ES-I3 (cell line): ENCODE results near the gene GART.
"Not testable (repeated sequence)": the region's sequence is repeated elsewhere in the genome, so short reads cannot be mapped to it uniquely, and the experiment has no call there.

Experiments
- H3K36me3 ChIP-seq: 2 replicates; pipeline ENCODE4 v1.6.1; 2013; ENCODE audit warnings: mild to moderate bottlenecking, low read length, control low read depth, moderate library complexity; ENCODE audit not compliant: insufficient read depth
- H3K4me1 ChIP-seq: 2 replicates; pipeline ENCODE4 v1.6.1; 2013; ENCODE audit warnings: mild to moderate bottlenecking, control low read depth, low read length; ENCODE audit not compliant: insufficient read depth
- H3K9ac ChIP-seq: 2 replicates; pipeline ENCODE4 v1.6.1; 2013; ENCODE audit warnings: low read depth, mild to moderate bottlenecking, low read length, moderate library complexity
- H3K9me3 ChIP-seq: 2 replicates; pipeline ENCODE4 v1.6.1; 2013; ENCODE audit warnings: mild to moderate bottlenecking, low read length, moderate library complexity; ENCODE audit not compliant: control insufficient read depth, insufficient read depth

GART gene

DNA sequence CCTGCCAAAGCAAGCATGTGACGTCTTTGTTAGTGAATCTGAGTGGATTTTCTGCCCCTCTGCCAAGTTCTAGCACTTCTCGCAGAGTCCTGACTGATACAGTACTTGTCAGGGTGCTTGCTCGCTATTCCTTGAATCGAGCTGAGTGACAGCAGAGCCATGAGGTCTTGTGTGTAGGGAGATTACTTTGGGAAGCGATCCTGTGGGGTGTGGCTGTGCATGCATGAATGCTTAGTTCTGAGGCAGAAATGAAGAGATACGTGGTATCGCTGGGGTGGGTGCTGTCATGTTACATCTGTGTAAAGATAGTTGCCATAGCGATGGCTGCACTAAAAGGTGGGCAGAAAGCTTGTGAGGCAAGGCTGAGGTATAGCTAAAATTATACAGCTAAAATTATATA is 31.1 kb downstream of the GART start:
- no peak overlapping the region for H3K9ac ChIP-seq
- H3K4me1 ChIP-seq = no peaks in the 10 kb centered on the region
- H3K9me3 ChIP-seq = no peaks in the 10 kb centered on the region
- peaks cover 48% of the 10 kb centered on the region for H3K36me3 ChIP-seq

DNA sequence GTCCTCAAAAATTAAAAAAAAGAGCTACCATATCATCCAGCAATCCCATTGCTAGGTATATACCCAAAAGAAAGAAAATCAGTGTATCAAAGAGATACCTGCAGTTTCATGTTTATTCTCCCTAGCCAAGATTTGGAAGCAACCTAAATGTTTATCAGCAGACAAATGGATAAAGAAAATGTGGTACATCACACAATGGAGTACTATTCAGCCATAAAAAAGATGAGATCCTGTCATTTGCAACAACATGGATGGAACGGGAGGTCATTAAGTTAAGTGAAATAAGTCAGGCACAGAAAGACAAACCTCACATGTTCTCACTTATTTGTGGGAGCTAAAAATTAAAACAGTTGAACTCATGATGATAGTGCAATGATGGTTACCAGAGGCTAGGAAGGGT is 34.9 kb downstream of the GART start:
- not testable (repeated sequence) for H3K9ac ChIP-seq, H3K4me1 ChIP-seq, H3K9me3 ChIP-seq
- H3K36me3 ChIP-seq = peaks cover 44% of the 10 kb centered on the region

DNA sequence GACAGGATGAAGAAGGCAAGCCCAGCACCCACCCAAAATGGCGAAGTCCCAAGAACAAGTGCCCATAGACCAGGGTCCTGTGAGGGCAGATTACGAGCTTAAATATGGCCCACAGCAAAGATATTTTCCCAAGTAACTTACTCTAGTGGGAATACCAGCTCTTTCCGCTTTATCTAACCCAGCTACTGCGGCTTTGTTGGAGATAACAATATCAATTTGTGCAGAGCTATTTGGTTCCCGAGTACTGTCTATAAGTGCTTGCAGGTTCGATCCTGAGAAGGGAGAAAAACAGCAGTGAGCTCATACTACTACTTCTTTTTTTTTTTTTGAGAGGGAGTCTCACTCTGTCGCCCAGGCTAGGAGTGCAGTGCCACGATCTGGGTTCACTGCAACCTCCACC is 36.1 kb downstream of the GART start:
- peaks cover 34% of the 10 kb centered on the region for H3K36me3 ChIP-seq
- no peaks in the 10 kb centered on the region for H3K9me3 ChIP-seq
- H3K4me1 ChIP-seq = no peaks in the 10 kb centered on the region
- no peak overlapping the region for H3K9ac ChIP-seq

DNA sequence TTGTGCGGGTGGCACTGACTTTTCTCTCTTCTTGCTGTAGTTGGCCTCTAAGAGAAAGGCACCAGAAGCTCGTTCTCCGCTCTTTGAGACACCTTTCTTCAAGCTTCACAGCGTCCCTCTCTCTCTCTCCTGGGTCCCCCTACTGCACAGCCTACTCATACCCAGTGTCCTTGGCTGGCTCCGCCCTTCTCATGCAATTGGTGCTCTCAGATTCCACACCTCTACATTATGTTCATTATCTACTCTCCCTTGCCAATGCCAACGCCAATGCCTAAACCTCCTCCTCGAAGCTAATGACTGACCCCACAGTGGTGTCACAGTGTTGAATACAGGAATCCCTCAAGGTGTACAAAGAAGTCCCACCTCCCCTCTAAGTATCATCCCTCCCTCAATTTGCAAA is 45.6 kb downstream of the GART start:
- Histone ChIP-seq H3K9me3 (no peaks in the 10 kb centered on the region), H3K36me3 (no peaks in the 10 kb centered on the region), H3K9ac (no peak overlapping the region)

DNA sequence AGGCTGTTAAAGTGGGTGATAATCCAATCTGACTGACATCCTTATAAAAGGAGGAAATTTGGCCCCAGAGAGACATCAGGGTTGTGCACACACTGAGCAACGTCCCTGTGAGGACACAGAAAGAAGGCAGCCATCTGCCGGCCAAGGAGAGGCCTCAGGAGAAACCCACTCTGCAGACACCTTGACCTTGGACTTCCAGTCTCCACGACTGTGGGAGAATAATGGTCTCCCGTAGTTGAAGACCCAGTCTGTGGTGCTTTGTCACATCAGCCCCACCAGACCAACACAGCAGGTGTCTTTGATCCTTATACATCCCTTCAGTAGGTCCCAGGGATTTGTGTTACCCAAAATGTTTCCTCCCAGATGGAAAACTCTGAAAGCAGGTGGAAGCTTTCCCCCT is 46.2 kb downstream of the GART start:
- H3K9me3 ChIP-seq = no peaks in the 10 kb centered on the region
- H3K9ac ChIP-seq = no peak overlapping the region
- no peaks in the 10 kb centered on the region; the same call in 1 of the 2 replicates for H3K4me1 ChIP-seq
- H3K36me3 ChIP-seq = no peaks in the 10 kb centered on the region

More for the DNA sequence above, 45.6 kb downstream of the GART start:
- no peaks in the 10 kb centered on the region; the same call in 1 of the 2 replicates for H3K4me1 ChIP-seq

DNA sequence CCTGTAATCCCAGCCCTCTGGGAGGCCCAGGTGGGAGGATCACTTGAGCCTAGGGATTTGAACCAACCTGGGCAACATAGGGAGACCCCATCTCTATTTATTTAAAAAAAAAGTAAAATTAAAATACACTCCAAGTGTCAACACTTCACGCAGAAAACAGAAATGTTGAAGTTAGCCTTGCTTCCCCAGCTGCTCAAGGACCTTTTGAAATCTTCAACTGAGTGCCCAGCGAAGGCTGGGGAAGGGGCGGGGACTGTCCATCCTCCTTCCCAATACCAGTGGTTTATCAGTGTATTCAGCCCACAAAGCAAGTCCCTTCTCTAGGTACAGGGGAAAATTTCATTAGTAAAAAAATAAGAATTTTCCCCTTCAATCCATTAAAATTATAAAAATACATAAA is 48.2 kb downstream of the GART start:
- H3K9me3 ChIP-seq = no peaks in the 10 kb centered on the region
- no peaks in the 10 kb centered on the region; the same call in 1 of the 2 replicates for H3K4me1 ChIP-seq

DNA sequence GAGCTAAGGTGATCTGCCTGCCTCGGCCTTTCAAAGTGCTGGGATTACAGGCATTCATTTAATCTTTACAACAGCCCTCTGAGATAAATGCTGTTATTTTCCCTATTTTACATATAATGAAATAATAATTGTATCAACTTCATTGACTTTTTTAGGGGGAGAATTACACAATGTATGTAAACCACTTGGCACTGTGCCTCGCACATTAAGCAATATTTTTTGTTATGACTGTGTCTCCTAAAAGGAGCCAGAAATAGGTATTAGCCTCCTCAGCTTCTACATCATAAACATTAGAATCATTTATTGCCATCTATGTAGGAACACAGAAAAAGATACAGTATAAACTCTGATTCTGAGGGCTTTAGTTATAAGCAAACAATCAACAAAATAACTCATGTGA is 49.3 kb downstream of the GART start:
- no peak overlapping the region for H3K9ac ChIP-seq
- H3K4me1 ChIP-seq = no peaks in the 10 kb centered on the region; the same call in 1 of the 2 replicates
- no peaks in the 10 kb centered on the region for H3K36me3 ChIP-seq
- no peaks in the 10 kb centered on the region for H3K9me3 ChIP-seq

More for the DNA sequence above, 48.2 kb downstream of the GART start:
- Histone ChIP-seq H3K36me3 (no peaks in the 10 kb centered on the region), H3K9ac (no peak overlapping the region)

DNA sequence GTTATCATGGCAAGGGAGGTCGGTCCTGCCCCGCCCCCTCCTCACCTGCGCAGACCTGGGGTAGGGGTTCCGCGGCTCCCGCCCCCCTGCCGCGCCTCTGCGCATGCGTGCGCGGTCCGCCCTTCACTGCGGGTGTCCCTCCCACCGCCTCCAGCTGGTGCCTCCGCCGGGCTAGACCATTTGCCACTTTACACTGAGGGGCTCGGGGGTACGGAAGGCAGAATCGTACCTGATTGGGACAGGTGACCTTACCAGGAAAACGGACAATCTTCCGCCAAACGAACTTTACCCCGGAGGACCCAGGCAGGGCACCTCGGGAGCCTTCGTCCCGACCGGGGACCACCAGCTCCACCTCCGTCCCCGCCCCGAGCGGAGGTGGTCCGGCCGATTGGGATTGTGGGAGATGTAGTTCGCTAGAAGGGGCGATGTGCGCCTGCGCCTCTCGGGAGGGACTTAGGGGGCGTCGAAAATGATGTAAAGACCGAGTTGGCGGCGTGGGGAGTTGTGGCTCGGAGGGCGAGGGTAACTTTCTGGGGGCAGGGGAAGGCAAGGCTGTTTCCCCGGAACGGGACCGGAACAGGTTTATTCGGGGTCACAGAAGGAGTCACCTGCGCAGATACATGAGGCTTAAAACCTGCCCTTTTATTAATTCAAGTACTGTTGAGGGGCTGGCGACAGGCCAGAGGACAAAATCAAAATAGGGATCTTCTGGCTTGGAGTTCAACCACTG is 50.4 kb downstream of the GART start, which contains the start of gene DNAJC28:
DNAJC28 (minus strand) TSS at position 344 of the 730 bp plus-strand sequence. CDS start 2,323 bp downstream, outside the sequence.
- H3K9ac ChIP-seq = peak within 1 kb of the TSS; percentile 74
- H3K36me3 ChIP-seq = no peaks in the 10 kb centered on the region
- no peaks in the 10 kb centered on the region; the same call in 1 of the 2 replicates for H3K4me1 ChIP-seq
- H3K9me3 ChIP-seq = no peaks in the 10 kb centered on the region

DNA sequence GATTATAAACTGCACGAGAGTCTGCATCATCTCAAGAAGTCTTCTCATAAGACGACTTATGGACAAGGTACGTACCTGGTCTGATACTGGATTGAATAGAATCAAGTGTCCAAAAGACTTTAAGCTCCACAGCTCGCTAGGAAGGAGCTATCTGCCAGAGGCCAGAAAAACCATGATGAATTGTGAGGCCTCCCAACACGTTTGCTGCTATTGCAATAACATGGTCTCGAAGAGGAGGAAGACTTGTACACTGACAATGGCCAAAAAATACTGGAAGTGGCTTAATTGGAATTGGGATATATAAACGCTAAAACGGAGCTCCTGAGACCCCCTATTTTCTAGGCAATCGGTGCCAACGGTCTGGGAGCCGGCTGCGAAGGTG is 50.9 kb downstream of the GART start:
- Histone ChIP-seq H3K9ac (peak overlapping the region; percentile 74), H3K36me3 (no peaks in the 10 kb centered on the region)

DNA sequence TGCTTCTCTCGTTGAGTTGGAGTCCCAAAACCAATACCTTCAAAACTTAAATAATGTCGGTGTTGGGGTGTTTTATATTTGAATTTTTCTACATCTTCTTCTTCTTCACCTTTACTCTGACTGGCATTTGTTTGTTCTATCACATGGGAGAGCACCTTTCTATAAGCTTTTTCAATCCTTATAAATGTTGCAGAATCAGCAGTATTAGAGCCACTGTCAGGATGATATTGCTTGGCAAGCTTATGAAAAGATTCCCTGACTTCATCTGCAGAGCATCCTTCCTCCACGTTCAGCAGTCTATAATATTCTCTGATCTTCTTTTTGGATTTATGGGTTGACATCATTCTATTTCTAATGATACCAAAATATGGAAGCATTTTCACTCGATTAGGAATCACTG is 53.0 kb downstream of the GART start:
- no peaks in the 10 kb centered on the region for H3K9me3 ChIP-seq
- H3K36me3 ChIP-seq = no peaks in the 10 kb centered on the region
- no peak overlapping the region for H3K9ac ChIP-seq
- H3K4me1 ChIP-seq = no peaks in the 10 kb centered on the region

More for the DNA sequence above, 50.9 kb downstream of the GART start:
- no peaks in the 10 kb centered on the region for H3K9me3 ChIP-seq
- H3K4me1 ChIP-seq = no peaks in the 10 kb centered on the region; the same call in 1 of the 2 replicates

DNA sequence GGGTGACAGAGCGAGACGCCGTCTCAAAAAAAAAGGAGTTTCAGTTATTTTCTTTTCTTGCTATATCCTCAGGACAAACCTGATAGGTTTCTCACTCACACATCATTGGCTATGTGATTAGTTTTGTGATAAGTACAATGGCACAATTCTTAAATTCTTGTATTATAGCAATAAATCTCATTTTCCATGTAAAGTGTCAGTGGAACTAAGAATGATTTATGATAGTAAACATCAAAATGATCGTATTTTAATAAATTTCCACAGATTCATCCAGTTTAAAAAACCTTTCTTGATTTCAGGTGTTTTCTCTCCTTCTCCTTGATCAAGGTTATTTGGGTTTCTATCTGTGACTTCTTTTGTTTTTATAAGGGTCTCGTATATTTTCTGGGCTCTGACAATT is 53.9 kb downstream of the GART start:
- H3K9me3 ChIP-seq = no peaks in the 10 kb centered on the region
- H3K4me1 ChIP-seq = no peaks in the 10 kb centered on the region
- no peaks in the 10 kb centered on the region for H3K36me3 ChIP-seq
- H3K9ac ChIP-seq = no peak overlapping the region

DNA sequence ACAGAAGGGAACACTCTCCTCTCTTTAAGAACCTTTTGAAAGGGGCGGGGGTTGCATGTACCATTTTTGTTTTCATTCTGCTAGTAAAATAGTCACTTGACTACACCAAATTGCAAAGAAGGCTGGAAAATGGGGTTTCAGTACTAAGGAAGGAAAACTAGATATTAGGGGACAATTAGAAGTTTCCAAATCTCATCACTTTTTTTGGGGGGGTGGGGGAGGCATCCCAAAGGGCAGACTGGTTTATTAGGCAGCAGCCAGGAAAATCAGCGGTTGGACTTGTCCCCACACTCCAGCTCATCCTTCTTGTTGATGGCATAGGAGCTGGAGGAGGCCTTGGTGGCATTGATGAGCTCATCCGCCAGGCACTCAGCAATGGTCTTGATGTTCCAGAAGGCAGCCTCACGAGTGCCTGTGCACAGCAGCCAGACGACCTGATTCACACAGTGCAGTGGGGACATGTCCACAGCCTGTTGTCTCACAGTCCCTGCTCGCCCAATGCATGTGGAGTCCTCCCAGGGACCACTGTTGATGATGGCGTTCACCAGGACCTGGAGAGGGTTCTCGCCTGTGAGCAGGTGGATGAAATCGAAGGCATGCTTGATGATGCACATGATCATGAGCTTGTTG is 60.5 kb downstream of the GART start:
- Histone ChIP-seq H3K36me3 (no peaks in the 10 kb centered on the region), H3K9me3 (no peaks in the 10 kb centered on the region), H3K9ac (no peak overlapping the region), H3K4me1 (no peaks in the 10 kb centered on the region; the same call in 1 of the 2 replicates)

DNA sequence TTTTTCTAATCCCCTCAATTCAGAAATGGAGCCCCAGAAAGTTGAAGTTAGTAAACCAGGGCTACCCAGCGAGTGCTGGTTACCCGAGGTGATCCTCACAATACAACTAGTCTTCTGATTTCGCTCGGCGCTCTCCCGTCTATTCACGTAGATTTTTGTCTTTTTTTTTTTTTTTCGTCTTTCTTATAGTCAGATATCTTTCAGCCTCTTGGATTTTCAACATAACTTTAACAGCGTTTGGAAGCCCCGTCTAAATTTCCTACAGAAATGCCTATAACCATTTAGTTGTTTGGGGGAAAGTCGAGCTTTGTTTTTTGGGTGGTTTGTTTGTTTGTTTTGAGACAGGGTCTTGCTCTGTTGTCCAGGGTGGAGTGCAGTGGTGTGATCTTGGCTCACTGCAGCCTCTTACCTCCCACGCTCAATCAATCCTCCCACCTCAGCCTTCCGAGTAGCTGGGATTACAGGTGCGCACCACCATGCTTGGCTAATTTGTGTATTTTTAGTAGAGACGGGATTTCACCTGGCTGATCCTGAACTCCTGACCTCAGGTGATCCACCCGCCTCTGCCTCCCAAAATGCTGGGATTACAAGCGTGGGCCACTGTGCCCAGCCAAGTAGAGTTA is 61.3 kb downstream of the GART start:
- no peaks in the 10 kb centered on the region for H3K36me3 ChIP-seq
- H3K9ac ChIP-seq = peak overlapping the region; percentile 93
- no peaks in the 10 kb centered on the region for H3K9me3 ChIP-seq
- no peaks in the 10 kb centered on the region; the same call in 1 of the 2 replicates for H3K4me1 ChIP-seq

DNA sequence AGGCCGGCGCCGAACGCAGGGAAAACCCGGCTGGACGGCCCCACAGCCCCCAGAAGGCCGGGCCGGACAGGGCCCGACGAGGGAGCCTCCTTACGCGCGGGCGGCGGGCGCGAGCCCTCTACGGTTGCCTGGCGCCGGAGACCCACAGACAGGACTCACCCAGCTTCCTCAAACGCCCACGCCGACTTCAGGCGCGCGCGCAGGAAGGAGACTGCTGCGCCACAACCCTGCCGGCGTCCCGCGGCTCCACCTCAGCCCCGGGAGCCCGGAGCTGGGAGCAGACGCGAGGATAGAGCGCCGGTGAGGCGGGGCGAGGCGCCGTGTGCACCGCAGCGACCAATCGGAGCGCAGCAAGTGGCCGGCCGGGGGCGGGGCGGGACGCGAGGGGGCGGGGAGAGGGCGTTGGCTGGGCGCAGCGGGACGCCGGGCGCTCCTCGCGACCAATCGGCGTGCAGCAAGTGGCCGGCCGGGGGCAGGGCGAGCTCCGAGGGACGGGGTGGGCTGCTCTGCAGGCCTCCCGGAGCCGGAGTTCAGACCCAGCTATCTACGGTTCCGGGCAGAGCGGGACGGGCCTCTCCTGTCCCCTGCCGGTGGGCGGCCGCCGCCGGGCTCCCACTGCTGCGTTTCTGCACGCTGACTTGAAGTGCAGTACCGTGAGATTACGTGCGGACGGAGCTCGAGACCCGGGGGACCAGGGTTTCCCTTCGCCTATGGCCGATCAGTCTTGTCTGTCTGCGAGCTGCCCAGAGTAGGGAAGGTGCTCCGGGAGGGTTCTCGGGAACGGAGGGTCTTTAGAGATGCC is 62.0 kb downstream of the GART start, which contains the start of gene TMEM50B:
TMEM50B (minus strand) TSS at position 296 of the 802 bp plus-strand sequence. CDS start 11,089 bp downstream, outside the sequence.
- Histone ChIP-seq H3K36me3 (no peaks in the 10 kb centered on the region), H3K4me1 (no peaks in the 10 kb centered on the region; the same call in 1 of the 2 replicates), H3K9me3 (no peaks in the 10 kb centered on the region), H3K9ac (peak within 1 kb of the TSS; percentile 93)
